Hepatocyte (in vitro differentiated cells): ENCODE results near the gene PIP4P1. TPM values are rescaled to one million over a fixed set of nuclear protein-coding genes. Genes with fewer than 3 reads are reported as not detected.
"Not testable (repeated sequence)": the region's sequence is repeated elsewhere in the genome, so short reads cannot be mapped to it uniquely, and the experiment has no call there.

ENCODE experiments used
- DNase-seq: peaks from one replicate; pipeline ENCODE4 v3.0.0-alpha.2; 2016; ENCODE audit warnings: low spot score
- H2AFZ ChIP-seq: fragments of 200-600 bp; sonication (generic); 2 replicates; pipeline ENCODE4 v1.6.0; 2016; ENCODE audit warnings: antibody characterized with exemption, mild to moderate bottlenecking
- H3K27ac ChIP-seq: fragments of 200-600 bp; sonication (generic); 2 replicates; pipeline ENCODE4 v1.5.1; 2016; ENCODE audit warnings: mild to moderate bottlenecking
- H3K27me3 ChIP-seq: fragments of 200-600 bp; sonication (generic); 2 replicates; pipeline ENCODE4 v1.6.1; 2016
- H3K36me3 ChIP-seq: fragments of 200-600 bp; sonication (generic); replicated peaks from 2 replicates; pipeline ENCODE4 v1.5.1; 2016; ENCODE audit warnings: low read depth; ENCODE audit not compliant: insufficient read depth
- H3K4me1 ChIP-seq: fragments of 200-600 bp; sonication (generic); 2 replicates; pipeline ENCODE4 v1.5.1; 2016; ENCODE audit warnings: mild to moderate bottlenecking, moderate library complexity; ENCODE audit not compliant: insufficient read depth
- H3K4me2 ChIP-seq: fragments of 200-600 bp; sonication (generic); 2 replicates; pipeline ENCODE4 v1.6.0; 2016
- H3K4me3 ChIP-seq: fragments of 200-600 bp; sonication (generic); 2 replicates; pipeline ENCODE4 v1.5.1; 2016; ENCODE audit warnings: mild to moderate bottlenecking
- H3K79me2 ChIP-seq: fragments of 200-600 bp; sonication (generic); 2 replicates; pipeline ENCODE4 v1.6.0; 2017; ENCODE audit warnings: mild to moderate bottlenecking
- H3K9me2 ChIP-seq: fragments of 200-600 bp; sonication (generic); replicated peaks from 2 replicates; pipeline ENCODE4 v1.6.0; 2017; ENCODE audit warnings: mild to moderate bottlenecking; ENCODE audit not compliant: insufficient read depth
- H3K9me3 ChIP-seq: fragments of 200-600 bp; sonication (generic); 2 replicates; pipeline ENCODE4 v1.5.1; 2016; ENCODE audit warnings: low read depth, mild to moderate bottlenecking
- H4K20me1 ChIP-seq: fragments of 200-600 bp; sonication (generic); 2 replicates; pipeline ENCODE4 v1.6.0; 2016; ENCODE audit warnings: mild to moderate bottlenecking; ENCODE audit not compliant: insufficient read depth, poor library complexity, severe bottlenecking
- CTCF ChIP-seq: fragments of 200-600 bp; sonication (generic); IDR thresholded peaks from 2 replicates; pipeline ENCODE4 v1.5.1; 2016; ENCODE audit warnings: antibody characterized with exemption, mild to moderate bottlenecking; ENCODE audit not compliant: poor library complexity
- EZH2 ChIP-seq: fragments of 200-600 bp; sonication (generic); IDR thresholded peaks from 2 replicates; pipeline ENCODE4 v1.6.1; 2016; ENCODE audit warnings: antibody characterized with exemption, mild to moderate bottlenecking, borderline replicate concordance
- EZH2phosphoT487 ChIP-seq: fragments of 200-600 bp; sonication (generic); IDR thresholded peaks from one replicate; pipeline ENCODE4 v1.6.1; 2018; ENCODE audit warnings: antibody characterized with exemption, mild to moderate bottlenecking, low read depth, moderate library complexity; ENCODE audit not compliant: unreplicated experiment, severe bottlenecking
- WGBS: methylation state at CpG from one replicate; pipeline ENCODE4 v1.1.6; 2016; ENCODE audit warnings: low lambda C conversion rate; ENCODE audit errors: missing lambda C conversion rate; 5-methylcytosine and 5-hydroxymethylcytosine counted together
- polyA plus RNA-seq: library from polyadenylated mRNA; unstranded; fragments of >200 nt; fragmentation: Nextera tagmentation; extraction: Ambion mirVana; gene quantifications from 2 replicates; pipeline ENCODE4 v1.2.1, GENCODE V29; 2016
- total RNA-seq: library from RNA; depleted of rRNA; stranded (reverse); fragments of >200 nt; gene quantifications from 2 replicates; pipeline ENCODE4 v1.2.3, GENCODE V29; 2014

Gene PIP4P1
- total and polyA plus RNA-seq, 2 experiments from 2014 or later: 40.1 to 85.0 TPM

- no peaks in the 10 kb centered on the region for H3K9me2 ChIP-seq
- DNase-seq: no peak
- H3K27ac ChIP-seq: no peak overlapping the region
- no peak overlapping the region for H3K4me2 ChIP-seq
- H3K4me1 ChIP-seq: peaks cover 4% of the 10 kb centered on the region
- WGBS: 92% methylated on average over 5 of the region's 5 CpGs
- no peak overlapping the region for H2AFZ ChIP-seq
- H3K9me3 ChIP-seq: no peaks in the 10 kb centered on the region
- no peak overlapping the region for H3K4me3 ChIP-seq
- no peaks in the 10 kb centered on the region for H3K79me2 ChIP-seq
- no peak for TF ChIP-seq CTCF
- no peak for TF ChIP-seq EZH2phosphoT487
- no peak for TF ChIP-seq EZH2
- no peaks in the 10 kb centered on the region for H4K20me1 ChIP-seq
- H3K27me3 ChIP-seq: no peaks in the 10 kb centered on the region
- H3K36me3 ChIP-seq: no peaks in the 10 kb centered on the region
Measured at GRCh38 chr14:20446889-20447288, 14.3 kb downstream of the PIP4P1 start.

GRCh38 chr14:20443650-20444049 lies 17.6 kb downstream of the PIP4P1 start:
- not testable (repeated sequence) for H3K9me3 ChIP-seq, DNase-seq, H3K4me2 ChIP-seq, H3K4me3 ChIP-seq, H3K36me3 ChIP-seq, H2AFZ ChIP-seq, H3K4me1 ChIP-seq, H3K79me2 ChIP-seq, H3K27me3 ChIP-seq, H3K9me2 ChIP-seq, H4K20me1 ChIP-seq
- H3K27ac ChIP-seq: peak overlapping the region; percentile 46
- whole genome bisulfite sequencing: 58% methylated on average over 4 of the region's 4 CpGs

- H3K9me3 ChIP-seq: no peaks in the 10 kb centered on the region
- no peaks in the 10 kb centered on the region for H4K20me1 ChIP-seq
- no peaks in the 10 kb centered on the region for H3K79me2 ChIP-seq
- H3K4me3 ChIP-seq: no peak overlapping the region
- H3K4me1 ChIP-seq: peaks cover 4% of the 10 kb centered on the region
- no peak overlapping the region for H3K4me2 ChIP-seq
- DNase-seq: no peak
- no peaks in the 10 kb centered on the region for H3K9me2 ChIP-seq
- no peaks in the 10 kb centered on the region for H3K36me3 ChIP-seq
- no peak overlapping the region for H2AFZ ChIP-seq
- H3K27me3 ChIP-seq: no peaks in the 10 kb centered on the region
- 94% methylated on average over 2 of the region's 2 CpGs for whole genome bisulfite sequencing
- TF ChIP-seq EZH2 (no peak), EZH2phosphoT487 (no peak), CTCF (no peak)
- H3K27ac ChIP-seq: no peak overlapping the region
Measured at GRCh38 chr14:20441461-20441860, 19.8 kb downstream of the PIP4P1 start.

- Histone ChIP-seq H2AFZ (no peak overlapping the region), H3K4me1 (peaks cover 4% of the 10 kb centered on the region), H3K27me3 (no peaks in the 10 kb centered on the region), H3K9me2 (no peaks in the 10 kb centered on the region), H3K9me3 (no peaks in the 10 kb centered on the region), H3K36me3 (no peaks in the 10 kb centered on the region), H4K20me1 (no peaks in the 10 kb centered on the region), H3K4me2 (no peak overlapping the region), H3K79me2 (no peaks in the 10 kb centered on the region), H3K27ac (no peak overlapping the region), H3K4me3 (no peak overlapping the region)
- DNase-seq: no peak
- WGBS: 75% methylated on average over 5 of the region's 5 CpGs
- TF ChIP-seq EZH2 (no peak), EZH2phosphoT487 (no peak), CTCF (no peak)
Measured at GRCh38 chr14:20440882-20441281, 20.4 kb downstream of the PIP4P1 start.
